ENCODE results near the gene MARCHF3.

DNA sequence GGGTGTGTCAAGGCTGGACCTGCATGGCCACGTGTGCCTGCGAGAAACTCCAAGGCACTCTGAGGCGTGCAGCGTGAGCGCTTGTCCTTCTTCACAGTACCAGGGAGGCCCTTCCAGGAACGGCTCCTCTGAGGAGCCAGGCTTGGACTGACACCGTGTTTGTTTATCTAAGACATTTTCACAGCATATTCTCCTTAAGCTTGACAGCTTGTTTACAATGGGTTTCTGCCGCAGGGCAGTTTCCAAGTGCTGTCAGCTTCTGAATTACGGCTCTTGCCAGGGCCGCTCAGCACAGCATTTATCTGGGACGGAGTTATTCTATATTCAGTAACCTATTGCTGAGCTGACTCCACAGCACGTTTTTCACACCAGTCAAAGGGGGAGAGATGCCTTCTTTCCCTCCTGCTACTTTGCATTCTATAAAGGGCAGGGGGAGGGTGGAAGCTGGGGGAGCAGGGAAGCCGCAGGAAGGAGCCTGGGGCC is 155.0 kb downstream of the MARCHF3 start:
- TF ChIP-seq, protein P1, sequence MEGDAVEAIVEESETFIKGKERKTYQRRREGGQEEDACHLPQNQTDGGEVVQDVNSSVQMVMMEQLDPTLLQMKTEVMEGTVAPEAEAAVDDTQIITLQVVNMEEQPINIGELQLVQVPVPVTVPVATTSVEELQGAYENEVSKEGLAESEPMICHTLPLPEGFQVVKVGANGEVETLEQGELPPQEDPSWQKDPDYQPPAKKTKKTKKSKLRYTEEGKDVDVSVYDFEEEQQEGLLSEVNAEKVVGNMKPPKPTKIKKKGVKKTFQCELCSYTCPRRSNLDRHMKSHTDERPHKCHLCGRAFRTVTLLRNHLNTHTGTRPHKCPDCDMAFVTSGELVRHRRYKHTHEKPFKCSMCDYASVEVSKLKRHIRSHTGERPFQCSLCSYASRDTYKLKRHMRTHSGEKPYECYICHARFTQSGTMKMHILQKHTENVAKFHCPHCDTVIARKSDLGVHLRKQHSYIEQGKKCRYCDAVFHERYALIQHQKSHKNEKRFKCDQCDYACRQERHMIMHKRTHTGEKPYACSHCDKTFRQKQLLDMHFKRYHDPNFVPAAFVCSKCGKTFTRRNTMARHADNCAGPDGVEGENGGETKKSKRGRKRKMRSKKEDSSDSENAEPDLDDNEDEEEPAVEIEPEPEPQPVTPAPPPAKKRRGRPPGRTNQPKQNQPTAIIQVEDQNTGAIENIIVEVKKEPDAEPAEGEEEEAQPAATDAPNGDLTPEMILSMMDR (IDR thresholded peaks at IDR 0.05) = no peak
- no peak for TF ChIP-seq EP300 (IDR thresholded peaks at IDR 0.05)
- no peak for TF ChIP-seq POLR2A (IDR thresholded peaks at IDR 0.05; ENCODE audit: low read depth)
- no peak for TF ChIP-seq POLR2AphosphoS5 (IDR thresholded peaks at IDR 0.05)

All from esophagus muscularis mucosa (tissue), 4 donors.